GF-D8 (cell line): ENCODE data around the gene USP34.
"Not testable (repeated sequence)": the region's sequence is repeated elsewhere in the genome, so short reads cannot be mapped to it uniquely, and the experiment has no call there.

Source experiments
- DNase-seq: peaks from one replicate; lab custom pipeline; 2025; lab: John Stamatoyannopoulos, UW

USP34 gene

DNA sequence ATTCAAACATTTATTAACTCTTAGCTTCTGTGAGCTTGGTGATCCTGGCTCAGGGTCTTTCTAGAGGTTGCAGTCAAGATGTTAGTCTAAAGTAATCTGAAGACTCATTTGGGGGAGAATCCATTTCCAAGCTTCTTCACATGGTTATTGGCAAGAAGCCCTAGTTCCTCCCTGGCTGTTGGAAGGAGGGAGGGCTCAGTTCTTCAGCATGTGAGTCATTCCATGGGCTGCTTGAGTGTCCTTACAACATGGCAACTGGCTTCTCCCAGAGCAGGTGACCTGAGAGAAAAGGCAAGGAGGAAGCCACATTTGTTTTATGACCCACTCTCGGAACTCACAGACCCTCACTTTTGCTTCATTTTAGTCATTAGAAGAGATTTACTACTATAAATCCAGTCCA is 319.5 kb downstream of the USP34 start:
- DNase-seq, result no peak

DNA sequence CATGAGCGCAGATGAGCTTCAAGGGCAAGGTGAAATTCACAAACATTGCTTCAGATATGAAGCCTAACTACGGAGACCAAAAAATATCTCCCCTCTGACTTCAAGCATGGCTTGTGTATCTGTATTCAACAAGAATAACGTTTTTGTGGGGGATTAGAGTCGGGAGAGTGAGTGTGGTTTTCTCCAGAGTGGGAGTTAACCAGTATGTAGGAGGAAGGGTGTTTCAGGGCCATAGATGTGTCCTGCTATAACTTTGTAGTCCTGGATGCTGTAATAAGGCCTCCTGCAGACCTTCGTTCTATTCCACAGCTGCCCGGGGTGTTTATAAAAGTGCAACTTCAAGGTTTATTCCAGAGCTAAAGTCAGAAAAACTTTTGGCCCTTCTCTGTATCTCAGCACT is 321.8 kb downstream of the USP34 start:
- no peak for DNase-seq

DNA sequence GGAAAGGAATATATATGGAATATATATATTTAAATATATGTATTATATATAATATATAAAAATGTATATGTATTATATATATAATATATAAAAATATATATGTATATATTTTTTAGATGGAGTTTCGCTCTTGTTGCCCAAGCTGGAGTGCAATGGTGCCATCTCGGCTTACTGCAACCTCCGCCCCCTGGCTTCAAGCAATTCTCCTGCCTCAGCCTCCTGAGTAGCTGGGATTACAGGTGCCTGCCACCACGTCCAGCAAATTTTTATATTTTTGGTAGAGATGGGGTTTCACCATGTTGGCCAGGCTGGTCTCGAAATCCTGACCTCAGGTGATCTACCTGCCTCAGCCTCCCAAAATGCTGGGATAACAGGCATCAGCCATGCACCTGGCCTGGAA is 322.8 kb downstream of the USP34 start:
- DNase-seq, result not testable (repeated sequence)

DNA sequence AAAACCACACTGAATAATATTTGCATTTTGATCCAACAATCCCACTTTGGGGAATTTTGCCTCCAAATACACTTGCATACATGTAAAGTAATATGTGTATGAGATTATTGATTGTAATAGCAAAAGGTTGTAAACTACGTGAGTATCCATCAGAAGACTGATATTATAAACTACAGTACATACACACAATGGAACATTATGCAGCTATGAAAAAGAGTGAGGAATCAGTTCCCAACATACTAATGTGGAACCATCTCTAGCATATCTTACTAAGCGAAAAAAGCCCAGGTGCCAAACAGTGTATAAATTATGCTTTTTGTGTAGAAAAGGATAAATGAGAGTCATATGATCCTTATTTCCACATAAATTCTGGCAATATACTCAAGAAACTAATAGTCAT is 324.9 kb downstream of the USP34 start:
- no peak for DNase-seq

DNA sequence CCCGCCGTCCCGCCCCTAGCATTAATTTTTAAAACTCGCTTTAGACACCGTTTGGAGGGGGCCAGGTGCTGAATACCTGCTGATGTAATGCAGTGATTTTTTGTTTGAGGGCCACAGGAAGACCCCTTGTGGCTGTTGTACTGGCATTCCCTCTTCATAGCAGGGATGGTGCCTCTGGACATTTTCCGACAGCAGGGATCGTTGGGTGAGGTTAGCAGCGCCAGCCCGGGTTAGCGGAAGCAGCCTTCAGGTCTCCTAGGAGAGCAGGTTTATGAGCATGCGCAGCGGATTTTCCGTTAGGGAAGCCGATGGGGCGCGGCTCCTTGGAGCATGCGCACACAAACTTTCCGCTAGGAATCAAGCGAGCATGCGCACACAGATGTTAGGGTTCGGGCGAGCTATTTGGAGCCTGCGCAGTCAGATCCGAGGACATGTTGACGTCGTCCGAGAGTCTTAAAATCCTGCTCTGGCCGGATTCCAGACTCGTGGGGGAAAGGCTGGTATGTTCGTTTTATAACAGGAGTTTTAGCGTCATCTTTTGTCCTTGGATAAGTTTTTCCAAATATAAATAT is 326.1 kb downstream of the USP34 start:
- peak; percentile 91 for DNase-seq

DNA sequence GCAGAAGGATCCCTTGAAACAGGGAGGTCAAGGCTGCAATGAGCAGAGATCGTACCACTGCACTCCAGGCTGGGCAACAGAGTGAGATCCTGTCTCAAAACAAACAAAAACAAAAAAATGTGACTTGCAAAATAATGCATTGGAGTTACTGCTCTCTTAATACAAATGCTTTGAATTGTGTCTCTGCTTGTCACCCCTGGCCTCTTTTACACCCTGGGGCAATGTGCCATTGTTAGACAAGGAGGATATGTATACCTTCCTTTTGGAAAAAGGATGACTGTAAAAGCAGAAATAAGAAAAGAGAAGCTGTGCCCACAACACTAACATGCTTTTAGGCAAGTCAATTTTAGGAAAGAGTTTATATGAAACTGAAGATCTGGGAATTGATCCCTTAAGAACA is 329.7 kb downstream of the USP34 start:
- DNase-seq, result no peak

DNA sequence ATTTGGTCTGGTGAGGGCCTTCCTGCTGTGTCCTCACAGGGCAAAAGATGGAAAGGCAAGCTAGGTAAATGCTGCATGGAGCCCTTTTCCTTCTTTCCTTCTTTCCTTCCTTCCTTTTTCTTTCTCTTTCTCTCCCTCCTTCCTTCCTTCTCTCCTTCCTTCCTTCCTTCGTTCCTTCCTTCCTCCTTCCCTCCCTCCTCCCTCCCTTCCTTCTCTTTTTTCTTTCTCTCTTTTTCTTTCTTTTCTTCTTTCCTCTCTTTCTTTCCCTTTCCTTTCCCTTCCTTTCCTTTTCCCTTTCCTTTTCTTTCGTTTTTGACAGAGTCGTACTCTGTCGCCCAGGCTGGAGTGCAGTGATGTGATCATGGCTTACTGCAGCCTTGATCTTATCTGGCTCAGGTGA is 332.0 kb downstream of the USP34 start:
- DNase-seq, result no peak
